Activated T-helper 1 cell treated with Interleukin-2 at 50 U/mL for 16 hours (primary cell): ENCODE measurements around the gene RAB11FIP4.

Source experiments
- DNase-seq: peaks from one replicate; pipeline ENCODE4 v3.0.0-alpha.2; 2020; ENCODE audit warnings: low read depth

The RAB11FIP4 gene

GRCh38 chr17:31405890-31406371, 14.5 kb downstream of the RAB11FIP4 start:
- DNase-seq = no peak

GRCh38 chr17:31408586-31408985, 17.1 kb downstream of the RAB11FIP4 start:
- DNase-seq = no peak

GRCh38 chr17:31411707-31412285, 20.3 kb downstream of the RAB11FIP4 start:
- no peak for DNase-seq

- DNase-seq = no peak
Observed at GRCh38 chr17:31412511-31412910, 21.0 kb downstream of the RAB11FIP4 start.

- DNase-seq = no peak
Observed at GRCh38 chr17:31413081-31413799, 21.8 kb downstream of the RAB11FIP4 start.

GRCh38 chr17:31413874-31414549, 22.5 kb downstream of the RAB11FIP4 start:
- no peak for DNase-seq

GRCh38 chr17:31414550-31414918, 23.1 kb downstream of the RAB11FIP4 start:
- DNase-seq = no peak

GRCh38 chr17:31415004-31415454, 23.6 kb downstream of the RAB11FIP4 start:
- no peak for DNase-seq

- no peak for DNase-seq
Observed at GRCh38 chr17:31415640-31416502, 24.4 kb downstream of the RAB11FIP4 start.

GRCh38 chr17:31416503-31416923, 25.0 kb downstream of the RAB11FIP4 start:
- DNase-seq = no peak

- DNase-seq = no peak
Observed at GRCh38 chr17:31417051-31417792, 25.7 kb downstream of the RAB11FIP4 start.

- DNase-seq = no peak
Observed at GRCh38 chr17:31418773-31419350, 27.4 kb downstream of the RAB11FIP4 start.

- no peak for DNase-seq
Observed at GRCh38 chr17:31422443-31422842, 31.0 kb downstream of the RAB11FIP4 start.

GRCh38 chr17:31424944-31425281, 33.4 kb downstream of the RAB11FIP4 start:
- no peak for DNase-seq

- DNase-seq = no peak
Observed at GRCh38 chr17:31425282-31426040, 34.0 kb downstream of the RAB11FIP4 start.

GRCh38 chr17:31427684-31428083, 36.2 kb downstream of the RAB11FIP4 start:
- DNase-seq = no peak

GRCh38 chr17:31428111-31428510, 36.6 kb downstream of the RAB11FIP4 start:
- no peak for DNase-seq

GRCh38 chr17:31428512-31428911, 37.0 kb downstream of the RAB11FIP4 start:
- DNase-seq = no peak

GRCh38 chr17:31431098-31431851, 39.8 kb downstream of the RAB11FIP4 start:
- no peak for DNase-seq
